Stimulated activated CD4-positive, alpha-beta T cell treated with anti-CD3 and anti-CD28 coated beads, Interleukin-2, amount 100 ng/mL, for 48 hours (primary cell): ENCODE data around the gene RALBP1.
"Not testable (repeated sequence)": the region's sequence is repeated elsewhere in the genome, so short reads cannot be mapped to it uniquely, and the experiment has no call there.

Experiments
- DNase-seq, 2 donors: peaks; one replicate each; pipeline ENCODE4 v3.0.0-alpha.2; 2020

Gene RALBP1

GRCh38 chr18:9474983-9475642, at the start of gene RALBP1:
RALBP1 (plus strand) TSS chr18:9475513; CDS start chr18:9513046, 37,533 bp downstream.
- DNase-seq = peak; percentile 94 to 97

GRCh38 chr18:9426753-9427152, 48.6 kb upstream of the RALBP1 start:
- DNase-seq = no peak

GRCh38 chr18:9428301-9428706, 47.0 kb upstream of the RALBP1 start:
- DNase-seq = no peak

GRCh38 chr18:9428862-9429661, 46.3 kb upstream of the RALBP1 start:
- no peak for DNase-seq

- no peak for DNase-seq
Measured at GRCh38 chr18:9429662-9429993, 45.7 kb upstream of the RALBP1 start.

- DNase-seq = not testable (repeated sequence)
Measured at GRCh38 chr18:9430315-9430714, 45.0 kb upstream of the RALBP1 start.

- no peak for DNase-seq
Measured at GRCh38 chr18:9431296-9431695, 44.0 kb upstream of the RALBP1 start.

GRCh38 chr18:9433122-9433521, 42.2 kb upstream of the RALBP1 start:
- not testable (repeated sequence) for DNase-seq

GRCh38 chr18:9433671-9434121, 41.6 kb upstream of the RALBP1 start:
- DNase-seq = no peak

GRCh38 chr18:9434122-9434701, 41.1 kb upstream of the RALBP1 start:
- DNase-seq = no peak

- DNase-seq = no peak
Measured at GRCh38 chr18:9435041-9435440, 40.3 kb upstream of the RALBP1 start.

GRCh38 chr18:9436206-9436929, 38.9 kb upstream of the RALBP1 start:
- no peak for DNase-seq

- DNase-seq = no peak
Measured at GRCh38 chr18:9437021-9437437, 38.3 kb upstream of the RALBP1 start.

- no peak for DNase-seq
Measured at GRCh38 chr18:9437672-9438071, 37.6 kb upstream of the RALBP1 start.

- DNase-seq = no peak
Measured at GRCh38 chr18:9441061-9441460, 34.3 kb upstream of the RALBP1 start.

- no peak for DNase-seq
Measured at GRCh38 chr18:9444549-9444948, 30.8 kb upstream of the RALBP1 start.

- DNase-seq = no peak
Measured at GRCh38 chr18:9446839-9447238, 28.5 kb upstream of the RALBP1 start.

GRCh38 chr18:9447334-9447733, 28.0 kb upstream of the RALBP1 start:
- DNase-seq = no peak

- no peak for DNase-seq
Measured at GRCh38 chr18:9449600-9450414, 25.5 kb upstream of the RALBP1 start.

- DNase-seq = not testable (repeated sequence)
Measured at GRCh38 chr18:9450920-9451319, 24.4 kb upstream of the RALBP1 start.

GRCh38 chr18:9453283-9453682, 22.0 kb upstream of the RALBP1 start:
- no peak for DNase-seq

GRCh38 chr18:9454061-9454703, 21.1 kb upstream of the RALBP1 start:
- no peak for DNase-seq
